H9 (cell line): ENCODE results near the gene FUNDC2. TPM values are rescaled to one million over a fixed set of nuclear protein-coding genes. Genes with fewer than 3 reads are reported as not detected.
A peak's percentile ranks its signal among the peaks of the same experiment; 100 is the strongest.

Experiments
- DNase-seq: peaks from one replicate; pipeline ENCODE4 v3.0.0-alpha.2; 2017
- H2AFZ ChIP-seq: one replicate; pipeline ENCODE4 v1.6.1; 2013; ENCODE audit warnings: mild to moderate bottlenecking, low read length, control low read depth, moderate library complexity
- H2AK5ac ChIP-seq: 2 replicates; pipeline ENCODE4 v1.6.1; 2013; ENCODE audit warnings: low read length, control low read depth, mixed read lengths; ENCODE audit not compliant: insufficient read length
- H2BK120ac ChIP-seq: one replicate; pipeline ENCODE4 v1.6.1; 2013; ENCODE audit warnings: low read depth, mild to moderate bottlenecking, low read length, control low read depth, inconsistent platforms; ENCODE audit not compliant: poor library complexity, severe bottlenecking
- H2BK12ac ChIP-seq: 2 replicates; pipeline ENCODE4 v1.6.1; 2013; ENCODE audit warnings: low read length, control low read depth, mixed read lengths, low read depth; ENCODE audit not compliant: insufficient read length
- H2BK15ac ChIP-seq: 2 replicates; pipeline ENCODE4 v1.6.1; 2013; ENCODE audit warnings: low read depth, low read length, control low read depth
- H2BK20ac ChIP-seq: one replicate; pipeline ENCODE4 v1.6.1; 2013; ENCODE audit warnings: low read depth, mild to moderate bottlenecking, low read length, control low read depth, inconsistent platforms; ENCODE audit not compliant: poor library complexity, severe bottlenecking
- H2BK5ac ChIP-seq: 2 replicates; pipeline ENCODE4 v1.6.1; 2013; ENCODE audit warnings: low read length, control low read depth, mixed read lengths; ENCODE audit not compliant: insufficient read length
- H3K14ac ChIP-seq: 2 replicates; pipeline ENCODE4 v1.6.1; 2013; ENCODE audit warnings: low read length, control low read depth; ENCODE audit not compliant: insufficient read depth
- H3K18ac ChIP-seq: 2 replicates; pipeline ENCODE4 v1.6.1; 2013; ENCODE audit warnings: low read depth, mild to moderate bottlenecking, mixed read lengths, low read length, control low read depth; ENCODE audit not compliant: insufficient read length
- H3K23ac ChIP-seq: 2 replicates; pipeline ENCODE4 v1.6.1; 2013; ENCODE audit warnings: low read length, control low read depth, mixed read lengths, low read depth; ENCODE audit not compliant: insufficient read length
- H3K23me2 ChIP-seq: 2 replicates; pipeline ENCODE4 v1.6.1; 2013; ENCODE audit warnings: low read depth, mild to moderate bottlenecking, mixed read lengths, low read length, control low read depth; ENCODE audit not compliant: insufficient read length, poor library complexity, severe bottlenecking
- H3K27ac ChIP-seq: 2 replicates; pipeline ENCODE4 v1.5.1; 2013; ENCODE audit warnings: low read length, control low read depth, mixed read lengths, low read depth; ENCODE audit not compliant: insufficient read length
- H3K27me3 ChIP-seq: 2 replicates; pipeline ENCODE4 v1.6.1; 2013; ENCODE audit warnings: low read length, control low read depth, inconsistent platforms; ENCODE audit not compliant: insufficient read depth
- H3K4ac ChIP-seq: 2 replicates; pipeline ENCODE4 v1.6.1; 2013; ENCODE audit warnings: low read depth, mild to moderate bottlenecking, control low read depth, inconsistent platforms, low read length, moderate library complexity
- H3K4me1 ChIP-seq: 2 replicates; pipeline ENCODE4 v1.6.1; 2013; ENCODE audit warnings: low read length, control low read depth, inconsistent platforms; ENCODE audit not compliant: insufficient read depth
- H3K4me2 ChIP-seq: 2 replicates; pipeline ENCODE4 v1.6.1; 2013; ENCODE audit warnings: low read length, control low read depth, mixed read lengths; ENCODE audit not compliant: insufficient read length, insufficient read depth
- H3K56ac ChIP-seq: 2 replicates; pipeline ENCODE4 v1.6.1; 2013; ENCODE audit warnings: low read depth, mild to moderate bottlenecking, mixed read lengths, low read length, control low read depth; ENCODE audit not compliant: insufficient read length
- H3K79me1 ChIP-seq: 2 replicates; pipeline ENCODE4 v1.6.1; 2013; ENCODE audit warnings: low read depth, mild to moderate bottlenecking, moderate library complexity, low read length, control low read depth, inconsistent platforms; ENCODE audit not compliant: insufficient read depth, poor library complexity, severe bottlenecking
- H3K79me2 ChIP-seq: 2 replicates; pipeline ENCODE4 v1.6.1; 2013; ENCODE audit warnings: low read length, control low read depth, inconsistent platforms; ENCODE audit not compliant: insufficient read depth
- H3K9ac ChIP-seq: 2 replicates; pipeline ENCODE4 v1.6.1; 2013; ENCODE audit warnings: low read length, control low read depth, mixed read lengths; ENCODE audit not compliant: insufficient read length; ENCODE audit errors: extremely low read depth
- H3K9me3 ChIP-seq: one replicate; pipeline ENCODE4 v1.6.1; 2013; ENCODE audit warnings: low read depth, low read length, inconsistent platforms; ENCODE audit not compliant: control insufficient read depth
- H3T11ph ChIP-seq: one replicate; pipeline ENCODE4 v1.6.1; 2013; ENCODE audit warnings: mild to moderate bottlenecking, low read length, control low read depth, inconsistent platforms
- H4K20me1 ChIP-seq: one replicate; pipeline ENCODE4 v1.6.1; 2013; ENCODE audit not compliant: control insufficient read depth, insufficient read length, insufficient read depth
- H4K5ac ChIP-seq: 2 replicates; pipeline ENCODE4 v1.6.1; 2013; ENCODE audit warnings: low read depth, mild to moderate bottlenecking, mixed read lengths, low read length, control low read depth; ENCODE audit not compliant: insufficient read length
- H4K8ac ChIP-seq: replicated peaks from 2 replicates; pipeline ENCODE4 v1.6.1; 2013; ENCODE audit warnings: low read length, control low read depth, mixed read lengths, low read depth; ENCODE audit not compliant: insufficient read length
- H4K91ac ChIP-seq: 2 replicates; pipeline ENCODE4 v1.6.1; 2013; ENCODE audit warnings: low read depth, mild to moderate bottlenecking, moderate library complexity, mixed read lengths, low read length, control low read depth; ENCODE audit not compliant: insufficient read length
- H3K27ac Mint-ChIP-seq, 3 experiments: 2 replicates in 2 of 3; 3 replicates in 1 of 3; pipeline ENCODE4 v1.8.0; 2020 to 2021; ENCODE audit warnings: mixed read lengths in 3 of 3, mild to moderate bottlenecking in 1 of 3, moderate library complexity in 1 of 3
- H3K27me3 Mint-ChIP-seq: 2 replicates; pipeline ENCODE4 v1.8.0; 2021; ENCODE audit warnings: low read depth, mild to moderate bottlenecking, moderate library complexity, mixed read lengths
- H3K36me3 Mint-ChIP-seq, 3 experiments: 2 replicates in 2 of 3; 3 replicates in 1 of 3; pipeline ENCODE4 v1.8.0; 2020 to 2021; ENCODE audit warnings: low read depth in 3 of 3, mixed read lengths in 3 of 3; ENCODE audit not compliant: insufficient read depth in 1 of 3
- H3K4me1 Mint-ChIP-seq, 2 experiments: 2 replicates each; pipeline ENCODE4 v1.8.0; 2020; ENCODE audit warnings: mixed read lengths in 2 of 2
- H3K4me3 Mint-ChIP-seq, 2 experiments: 2 replicates in 1 of 2; 3 replicates in 1 of 2; pipeline ENCODE4 v1.8.0; 2020 to 2021; ENCODE audit warnings: mild to moderate bottlenecking in 2 of 2, mixed read lengths in 2 of 2, moderate library complexity in 1 of 2
- H3K9me3 Mint-ChIP-seq, 2 experiments: 2 replicates in 1 of 2; 3 replicates in 1 of 2; pipeline ENCODE4 v1.8.0; 2020; ENCODE audit warnings: mild to moderate bottlenecking in 2 of 2, mixed read lengths in 2 of 2, moderate library complexity in 1 of 2
- CTCF ChIP-seq: fragments of 200-600 bp; sonication (generic); conservative IDR thresholded peaks from 3 replicates; pipeline ENCODE4 v1.8.0; 2021; ENCODE audit warnings: antibody characterized with exemption, mild to moderate bottlenecking
- WGBS: extraction: QIAGEN DNeasy Blood & Tissue Kit; methylation state at CpG from one replicate; pipeline ENCODE4 v1.1.7; 2013; ENCODE audit warnings: missing lambda C conversion rate, low lambda C conversion rate, mixed read lengths; ENCODE audit not compliant: insufficient read length; ENCODE audit errors: extremely low coverage; 5-methylcytosine and 5-hydroxymethylcytosine counted together
- total RNA-seq: library from RNA; stranded (reverse); gene quantifications from 2 replicates; pipeline ENCODE4 v1.2.1, GENCODE V29; 2021

FUNDC2 gene
- total RNA-seq, 1 experiment from 2014 or later = 62.1 TPM

GRCh38 chrX:155070975-155071693 lies 44.5 kb downstream of the FUNDC2 start, which contains the start of the genes BRCC3, CMC4 and MTCP1:
Gene BRCC3 (plus strand): TSS chrX:155071508. CDS start chrX:155071528, 20 bp downstream.
Gene CMC4 (minus strand): TSS chrX:155071136. CDS start chrX:155064023, 7,113 bp downstream.
Gene MTCP1 (minus strand): TSS chrX:155071136. CDS start chrX:155066010, 5,126 bp downstream.
- H2BK15ac ChIP-seq = no peak within 1 kb of the TSS
- no peak within 1 kb of the TSS for H2BK12ac ChIP-seq
- no peaks in the 10 kb centered on the region for H3K79me1 ChIP-seq
- no peak within 1 kb of the TSS for H4K5ac ChIP-seq
- H3T11ph ChIP-seq = no peak within 1 kb of the TSS
- peaks cover 1% of the 10 kb centered on the region; the same call in 1 of the 2 replicates for H3K79me2 ChIP-seq
- H3K56ac ChIP-seq = no peak within 1 kb of the TSS
- peaks cover 68 to 69% of the 10 kb centered on the region in 2 experiments for H3K9me3 Mint-ChIP-seq
- no CpG with 5 or more reads among the region's 81 CpGs for WGBS
- H4K20me1 ChIP-seq = no peaks in the 10 kb centered on the region
- H3K4me3 Mint-ChIP-seq = peak within 1 kb of the TSS; percentile 93 to 95
- no peak within 1 kb of the TSS for H2BK5ac ChIP-seq
- H3K27ac ChIP-seq = no peak within 1 kb of the TSS
- peaks cover 26 to 29% (median 27%) of the 10 kb centered on the region in 3 experiments for H3K36me3 Mint-ChIP-seq
- peaks cover 8 to 15% of the 10 kb centered on the region in 2 experiments; a peak in 2 of 4 replicates for H3K4me1 Mint-ChIP-seq
- no peaks in the 10 kb centered on the region for H3K27me3 Mint-ChIP-seq
- DNase-seq = peak; percentile 80
- H3K9ac ChIP-seq = peak within 1 kb of the TSS; percentile 81
- peak within 1 kb of the TSS; percentile 88 for H3K4me2 ChIP-seq
- H3K18ac ChIP-seq = peak within 1 kb of the TSS; percentile 6
- no peak within 1 kb of the TSS for H2AK5ac ChIP-seq
- H3K14ac ChIP-seq = peak within 1 kb of the TSS; percentile 33; the same call in 1 of the 2 replicates
- no peak within 1 kb of the TSS for H4K8ac ChIP-seq
- H3K27me3 ChIP-seq = no peaks in the 10 kb centered on the region
- no peak for TF ChIP-seq CTCF
- H3K23me2 ChIP-seq = peaks cover 5% of the 10 kb centered on the region
- no peak within 1 kb of the TSS for H4K91ac ChIP-seq
- peak within 1 kb of the TSS; percentile 87 to 97 (median 91); a peak in 6 of 7 replicates for H3K27ac Mint-ChIP-seq
- H2AFZ ChIP-seq = peak within 1 kb of the TSS; percentile 59
- H2BK20ac ChIP-seq = no peak within 1 kb of the TSS
- no peak within 1 kb of the TSS for H3K4ac ChIP-seq
- peaks cover 41% of the 10 kb centered on the region for H3K9me3 ChIP-seq
- no peak within 1 kb of the TSS for H3K23ac ChIP-seq
- no peaks in the 10 kb centered on the region for H3K4me1 ChIP-seq
- no peak within 1 kb of the TSS for H2BK120ac ChIP-seq
